Small intestine (tissue), 7 donors: Measurements from ENCODE around the gene TRMU. TPM values are rescaled to one million over a fixed set of nuclear protein-coding genes. Genes with fewer than 3 reads are reported as not detected.
A peak's percentile ranks its signal among the peaks of the same experiment; 100 is the strongest.

Source experiments
- DNase-seq, 2 donors: peaks; one replicate each; pipeline versions ENCODE4 v3.0.0 to v3.0.0-alpha.2; 2013
- FAIRE-seq: peaks from 2 replicates; lab custom pipeline; 2012; peaks lifted over from hg19 to GRCh38; lab: Jason Lieb, UNC
- H3K27ac ChIP-seq, 3 donors: one replicate each; pipeline ENCODE4 v1.5.1; 2013; ENCODE audit warnings: low read length in 2 of 3, mild to moderate bottlenecking in 2 of 3, control low read depth in 1 of 3, inconsistent platforms in 1 of 3, low read depth in 1 of 3, moderate library complexity in 1 of 3
- H3K27me3 ChIP-seq, 3 donors: one replicate each; pipeline ENCODE4 v1.6.1; 2013; ENCODE audit warnings: low read length in 3 of 3, inconsistent platforms in 1 of 3; ENCODE audit not compliant: control insufficient read depth in 3 of 3, insufficient read depth in 3 of 3
- H3K36me3 ChIP-seq, 3 donors: one replicate each; pipeline ENCODE4 v1.6.1; 2013; ENCODE audit warnings: low read length in 3 of 3, inconsistent platforms in 1 of 3, low read depth in 1 of 3, mild to moderate bottlenecking in 1 of 3, moderate library complexity in 1 of 3; ENCODE audit not compliant: control insufficient read depth in 3 of 3, insufficient read depth in 2 of 3
- H3K4me1 ChIP-seq, 3 donors: one replicate each; pipeline ENCODE4 v1.6.1; 2013; ENCODE audit warnings: low read length in 2 of 3, inconsistent platforms in 1 of 3, low read depth in 1 of 3, mild to moderate bottlenecking in 1 of 3, moderate library complexity in 1 of 3; ENCODE audit not compliant: control insufficient read depth in 3 of 3, insufficient read depth in 2 of 3
- H3K4me3 ChIP-seq, 3 donors: one replicate each; pipeline ENCODE4 v1.5.1; 2013; ENCODE audit warnings: low read length in 3 of 3, control low read depth in 1 of 3, inconsistent platforms in 1 of 3, low read depth in 1 of 3, mild to moderate bottlenecking in 1 of 3, moderate library complexity in 1 of 3
- H3K9me3 ChIP-seq, 2 donors: one replicate each; pipeline ENCODE4 v1.6.1; 2013; ENCODE audit warnings: low read depth in 1 of 2, low read length in 1 of 2; ENCODE audit not compliant: control insufficient read depth in 2 of 2, insufficient read depth in 1 of 2
- WGBS, 3 donors: extraction: QIAGEN DNeasy Blood & Tissue Kit; methylation state at CpG; one replicate each; pipeline ENCODE4 v1.1.7; 2013; 5-methylcytosine and 5-hydroxymethylcytosine counted together
- polyA plus RNA-seq, 4 donors: library from polyadenylated mRNA; stranded (reverse) in 3 of 4; unstranded in 1 of 4; fragments of 200-250 nt in 3 of 4; fragments of 120-200 nt in 1 of 4; gene quantifications; one replicate each; pipeline versions ENCODE4 v1.2.1 to v1.2.3, GENCODE V29; 2013
- donor health status: healthy with polysubstance abuse.
- donor health status: control.
- donor health status: control.
- donor health status: Bipolar disorder and iron deficiency.
- donor health status: healthy.

Gene TRMU
- polyA plus RNA-seq, 4 donors: 17.0 to 38.6 (median 34.3) TPM

- Histone ChIP-seq H3K27me3 (no peaks in the 10 kb centered on the region), H3K9me3 (no peaks in the 10 kb centered on the region), H3K4me1 (peaks cover 0 to 5% (median 0%) of the 10 kb centered on the region in 3 donors), H3K4me3 (peak overlapping the region; percentile 81 to 95 (median 85)), H3K36me3 (peaks cover 7 to 33% (median 17%) of the 10 kb centered on the region in 3 donors), H3K27ac (peak overlapping the region; percentile 9 to 85 (median 81))
- peak; percentile 38 to 57 for DNase-seq
- WGBS, 3 donors: 7 to 10% (median 8%) methylated on average over 34 to 42 of the region's 42 CpGs
- no peak for FAIRE-seq
These were observed 885 bp downstream of the TRMU start for GRCh38 chr22:46336119-46337078.

DNA sequence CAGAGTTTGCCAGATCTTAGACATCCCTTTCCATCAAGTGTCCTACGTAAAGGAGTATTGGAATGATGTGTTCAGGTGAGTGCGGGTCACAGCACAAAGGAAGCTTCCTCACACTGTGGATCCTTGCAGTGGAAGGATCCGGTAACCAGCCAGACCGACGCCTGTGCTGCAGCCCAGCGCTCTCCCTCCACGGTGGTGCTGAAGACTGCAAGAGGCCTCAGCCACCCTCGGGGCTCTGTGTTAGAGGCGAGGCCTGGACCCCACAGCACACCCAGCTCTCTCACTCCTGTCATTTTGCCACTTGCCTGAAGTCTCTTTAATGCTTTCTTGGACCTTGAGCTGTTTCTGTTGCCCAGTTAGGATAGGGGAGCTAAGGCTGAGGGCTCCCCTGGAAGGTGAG lies 2.4 kb downstream of the TRMU start:
- Histone ChIP-seq H3K36me3 (peaks cover 11 to 37% (median 20%) of the 10 kb centered on the region in 3 donors), H3K9me3 (no peaks in the 10 kb centered on the region), H3K27ac (no peak overlapping the region), H3K27me3 (no peaks in the 10 kb centered on the region), H3K4me3 (no peak overlapping the region), H3K4me1 (peaks cover 0 to 5% (median 0%) of the 10 kb centered on the region in 3 donors)
- DNase-seq: no peak
- FAIRE-seq: no peak
- WGBS, 3 donors: 91 to 94% (median 92%) methylated on average over 9 of the region's 9 CpGs

GRCh38 chr22:46338636-46339035 lies 3.1 kb downstream of the TRMU start:
- WGBS, 3 donors: 92 to 94% (median 93%) methylated on average over 8 of the region's 8 CpGs
- no peak for FAIRE-seq
- H3K27me3 ChIP-seq: no peaks in the 10 kb centered on the region

GRCh38 chr22:46339956-46340355 lies 4.4 kb downstream of the TRMU start:
- 94 to 100% (median 95%) methylated on average over 5 of the region's 5 CpGs for whole genome bisulfite sequencing, 3 donors
- H3K36me3 ChIP-seq: peaks cover 15 to 53% (median 30%) of the 10 kb centered on the region in 3 donors

More at GRCh38 chr22:46338636-46339035, 3.1 kb downstream of the TRMU start:
- DNase-seq: no peak
- Histone ChIP-seq H3K4me1 (peaks cover 0 to 5% (median 0%) of the 10 kb centered on the region in 3 donors), H3K27ac (no peak overlapping the region), H3K9me3 (no peaks in the 10 kb centered on the region), H3K36me3 (peaks cover 11 to 42% (median 25%) of the 10 kb centered on the region in 3 donors), H3K4me3 (no peak overlapping the region)

GRCh38 chr22:46340676-46341075 lies 5.2 kb downstream of the TRMU start:
- no peaks in the 10 kb centered on the region for H3K27me3 ChIP-seq
- H3K4me1 ChIP-seq: peaks cover 0 to 5% (median 0%) of the 10 kb centered on the region in 3 donors
- no peak for FAIRE-seq
- DNase-seq: no peak
- H3K27ac ChIP-seq: no peak overlapping the region
- H3K36me3 ChIP-seq: peaks cover 15 to 60% (median 32%) of the 10 kb centered on the region in 3 donors
- no peak overlapping the region for H3K4me3 ChIP-seq
- WGBS, 3 donors: 90 to 93% (median 93%) methylated on average over 11 to 13 of the region's 13 CpGs
- no peaks in the 10 kb centered on the region for H3K9me3 ChIP-seq

More at GRCh38 chr22:46339956-46340355, 4.4 kb downstream of the TRMU start:
- peaks cover 0 to 5% (median 0%) of the 10 kb centered on the region in 3 donors for H3K4me1 ChIP-seq
- H3K27ac ChIP-seq: no peak overlapping the region
- H3K27me3 ChIP-seq: no peaks in the 10 kb centered on the region
- no peak overlapping the region for H3K4me3 ChIP-seq
- FAIRE-seq (no peak), DNase-seq (no peak)
- no peaks in the 10 kb centered on the region for H3K9me3 ChIP-seq

- peaks cover 24 to 91% (median 33%) of the 10 kb centered on the region in 3 donors for H3K36me3 ChIP-seq
- H3K27ac ChIP-seq: no peak overlapping the region
- 88 to 91% (median 89%) methylated on average over 19 of the region's 19 CpGs for WGBS, 3 donors
These were observed 11.3 kb downstream of the TRMU start for GRCh38 chr22:46346680-46347405.

GRCh38 chr22:46347646-46348045 lies 12.1 kb downstream of the TRMU start:
- Histone ChIP-seq H3K9me3 (no peaks in the 10 kb centered on the region), H3K36me3 (peaks cover 24 to 91% (median 39%) of the 10 kb centered on the region in 3 donors), H3K4me1 (no peaks in the 10 kb centered on the region), H3K27me3 (no peaks in the 10 kb centered on the region), H3K4me3 (no peak overlapping the region), H3K27ac (no peak overlapping the region)
- no peak for FAIRE-seq
- no peak for DNase-seq
- WGBS, 3 donors: 80 to 92% (median 91%) methylated on average over 12 of the region's 12 CpGs

More at GRCh38 chr22:46346680-46347405, 11.3 kb downstream of the TRMU start:
- DNase-seq (no peak), FAIRE-seq (no peak)
- Histone ChIP-seq H3K27me3 (no peaks in the 10 kb centered on the region), H3K4me1 (no peaks in the 10 kb centered on the region), H3K4me3 (no peak overlapping the region), H3K9me3 (no peaks in the 10 kb centered on the region)

- Histone ChIP-seq H3K9me3 (no peaks in the 10 kb centered on the region), H3K27me3 (no peaks in the 10 kb centered on the region), H3K36me3 (peaks cover 24 to 93% (median 42%) of the 10 kb centered on the region in 3 donors), H3K27ac (no peak overlapping the region), H3K4me3 (no peak overlapping the region), H3K4me1 (no peaks in the 10 kb centered on the region)
- FAIRE-seq (no peak), DNase-seq (no peak)
- 94 to 96% (median 95%) methylated on average over 15 of the region's 15 CpGs for WGBS, 3 donors
These were observed 12.7 kb downstream of the TRMU start for GRCh38 chr22:46348099-46348695.
